ENCODE data around the gene TSSK6.

DNA sequence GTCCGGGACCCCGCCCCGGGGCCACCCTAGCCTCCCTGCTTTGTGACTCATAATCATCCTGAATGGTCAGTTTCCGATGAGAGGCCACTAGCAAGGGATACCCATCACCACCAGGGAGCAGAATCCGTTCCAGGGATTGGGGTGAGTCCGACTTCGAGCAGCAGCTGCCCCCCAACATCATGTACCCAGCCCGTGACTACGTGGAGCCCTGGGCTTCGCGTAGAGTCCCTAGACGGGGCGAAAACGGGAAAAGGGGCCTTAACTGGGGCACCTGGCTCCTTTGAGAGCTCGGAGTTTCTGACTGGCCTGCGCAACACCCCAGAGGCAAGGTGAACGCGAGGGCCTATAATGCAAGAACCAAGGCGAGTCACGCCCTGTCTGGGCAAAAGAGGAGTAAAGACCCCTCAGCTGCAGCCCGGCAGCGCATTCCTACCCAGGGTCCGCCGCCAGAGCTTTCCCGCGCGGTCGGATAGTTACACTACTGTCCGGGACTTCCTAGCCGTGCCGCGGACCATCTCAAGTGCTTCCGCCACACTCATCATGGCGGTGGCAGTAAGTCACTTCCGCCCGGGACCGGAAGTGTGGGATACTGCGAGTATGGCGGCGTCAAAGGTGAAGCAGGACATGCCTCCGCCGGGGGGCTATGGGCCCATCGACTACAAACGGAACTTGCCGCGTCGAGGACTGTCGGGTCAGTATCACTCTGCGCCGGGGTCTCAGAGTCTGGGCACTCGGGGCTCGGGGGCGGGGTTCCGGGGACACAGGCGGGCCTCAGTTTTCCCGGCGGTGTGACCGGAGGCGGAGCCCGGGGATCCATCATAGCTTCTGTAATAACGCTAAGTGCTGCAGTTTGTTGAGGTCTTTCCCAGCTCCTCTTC is 533 bp upstream of the TSSK6 start, which contains the start of gene NDUFA13:
- TF ChIP-seq CEBPB (IDR thresholded peaks at IDR 0.05) (no peak), EGR1 (IDR thresholded peaks at IDR 0.05) (peak; percentile 85; the same call in 1 of the 2 replicates), TAF1 (IDR thresholded peaks at IDR 0.05; ENCODE audit: low read depth) (peak; percentile 96), RAD21 (IDR thresholded peaks at IDR 0.05; ENCODE audit: low read depth) (no peak), YY1 (IDR thresholded peaks at IDR 0.05; ENCODE audit: low read depth) (peak; percentile 100)
- TF ChIP-seq, protein P1, sequence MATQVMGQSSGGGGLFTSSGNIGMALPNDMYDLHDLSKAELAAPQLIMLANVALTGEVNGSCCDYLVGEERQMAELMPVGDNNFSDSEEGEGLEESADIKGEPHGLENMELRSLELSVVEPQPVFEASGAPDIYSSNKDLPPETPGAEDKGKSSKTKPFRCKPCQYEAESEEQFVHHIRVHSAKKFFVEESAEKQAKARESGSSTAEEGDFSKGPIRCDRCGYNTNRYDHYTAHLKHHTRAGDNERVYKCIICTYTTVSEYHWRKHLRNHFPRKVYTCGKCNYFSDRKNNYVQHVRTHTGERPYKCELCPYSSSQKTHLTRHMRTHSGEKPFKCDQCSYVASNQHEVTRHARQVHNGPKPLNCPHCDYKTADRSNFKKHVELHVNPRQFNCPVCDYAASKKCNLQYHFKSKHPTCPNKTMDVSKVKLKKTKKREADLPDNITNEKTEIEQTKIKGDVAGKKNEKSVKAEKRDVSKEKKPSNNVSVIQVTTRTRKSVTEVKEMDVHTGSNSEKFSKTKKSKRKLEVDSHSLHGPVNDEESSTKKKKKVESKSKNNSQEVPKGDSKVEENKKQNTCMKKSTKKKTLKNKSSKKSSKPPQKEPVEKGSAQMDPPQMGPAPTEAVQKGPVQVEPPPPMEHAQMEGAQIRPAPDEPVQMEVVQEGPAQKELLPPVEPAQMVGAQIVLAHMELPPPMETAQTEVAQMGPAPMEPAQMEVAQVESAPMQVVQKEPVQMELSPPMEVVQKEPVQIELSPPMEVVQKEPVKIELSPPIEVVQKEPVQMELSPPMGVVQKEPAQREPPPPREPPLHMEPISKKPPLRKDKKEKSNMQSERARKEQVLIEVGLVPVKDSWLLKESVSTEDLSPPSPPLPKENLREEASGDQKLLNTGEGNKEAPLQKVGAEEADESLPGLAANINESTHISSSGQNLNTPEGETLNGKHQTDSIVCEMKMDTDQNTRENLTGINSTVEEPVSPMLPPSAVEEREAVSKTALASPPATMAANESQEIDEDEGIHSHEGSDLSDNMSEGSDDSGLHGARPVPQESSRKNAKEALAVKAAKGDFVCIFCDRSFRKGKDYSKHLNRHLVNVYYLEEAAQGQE (IDR thresholded peaks at IDR 0.05; ENCODE audit: low read depth), result no peak
- TF ChIP-seq, protein P2, sequence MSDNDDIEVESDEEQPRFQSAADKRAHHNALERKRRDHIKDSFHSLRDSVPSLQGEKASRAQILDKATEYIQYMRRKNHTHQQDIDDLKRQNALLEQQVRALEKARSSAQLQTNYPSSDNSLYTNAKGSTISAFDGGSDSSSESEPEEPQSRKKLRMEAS (IDR thresholded peaks at IDR 0.05), result peak; percentile 76; the same call in 1 of the 2 replicates

All from Ishikawa (cell line).